Measurements from ENCODE around the gene GALNT1.

DNA sequence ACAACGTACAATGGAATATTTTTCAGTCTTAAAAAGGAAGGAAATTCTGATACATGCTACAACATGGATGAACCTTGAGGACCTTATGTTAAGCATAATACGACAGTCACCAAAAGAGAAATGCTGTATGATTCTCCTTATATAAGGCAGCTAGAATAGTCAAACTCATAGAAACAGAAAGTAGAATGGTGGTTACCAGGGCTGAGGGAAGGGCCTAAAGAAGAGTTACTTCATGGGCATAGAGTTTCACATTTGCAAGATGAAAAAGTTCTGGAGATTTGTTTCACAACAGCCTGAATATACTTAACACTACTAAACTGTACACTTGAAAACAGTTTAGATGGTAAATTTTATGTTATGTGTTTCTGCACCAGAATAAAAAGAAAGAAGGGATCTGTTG, 113.3 kb downstream of the GALNT1 start:
- TF ChIP-seq POLR2A (IDR thresholded peaks at IDR 0.05; ENCODE audit: low read length) (no peak), GATA1 (IDR thresholded peaks at IDR 0.05; ENCODE audit: low read depth, low read length) (no peak)

Data from erythroblast (primary cell).